Measurements from ENCODE around the gene SPRR5.

Gene SPRR5

DNA sequence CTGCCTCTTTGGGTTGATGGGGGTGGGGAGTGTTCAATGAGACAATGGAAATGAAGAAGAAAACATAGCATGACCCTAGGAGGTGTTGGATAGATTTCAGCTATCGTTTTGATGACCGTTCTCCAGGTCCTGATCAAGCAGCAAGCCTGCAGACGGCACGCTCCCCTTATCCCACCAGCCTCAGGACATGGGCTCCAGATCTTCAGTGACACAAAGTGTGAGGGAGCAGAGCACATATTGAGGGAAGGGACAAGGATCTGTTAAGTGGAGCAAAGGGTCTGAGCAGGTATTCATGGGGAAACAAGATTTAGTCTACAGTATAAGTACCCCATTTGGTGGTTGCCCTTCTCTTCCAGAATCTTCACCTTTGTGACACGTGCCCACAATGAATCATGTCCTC, 4.7 kb downstream of the SPRR5 start:
- FAIRE-seq, result no peak

DNA sequence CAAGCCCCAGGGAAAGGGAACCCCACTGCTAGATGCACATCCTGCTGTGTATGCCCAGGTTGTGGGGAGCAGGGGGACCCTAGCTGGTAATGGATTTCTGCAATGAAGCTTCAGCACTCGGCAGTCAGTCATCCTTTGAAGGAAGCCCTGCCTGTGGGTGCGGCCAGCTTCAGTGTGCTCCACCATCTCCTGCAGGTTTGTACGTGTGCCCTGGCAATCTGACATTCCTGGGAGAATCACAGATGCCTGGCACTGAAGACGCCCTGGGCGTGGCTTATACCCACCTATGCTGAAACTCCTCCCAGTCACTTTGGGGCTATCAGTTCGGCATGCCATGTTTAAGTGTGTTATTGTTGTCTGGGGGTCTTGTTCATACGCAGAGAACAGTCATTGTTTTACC, 6.8 kb downstream of the SPRR5 start:
- no peak for FAIRE-seq

DNA sequence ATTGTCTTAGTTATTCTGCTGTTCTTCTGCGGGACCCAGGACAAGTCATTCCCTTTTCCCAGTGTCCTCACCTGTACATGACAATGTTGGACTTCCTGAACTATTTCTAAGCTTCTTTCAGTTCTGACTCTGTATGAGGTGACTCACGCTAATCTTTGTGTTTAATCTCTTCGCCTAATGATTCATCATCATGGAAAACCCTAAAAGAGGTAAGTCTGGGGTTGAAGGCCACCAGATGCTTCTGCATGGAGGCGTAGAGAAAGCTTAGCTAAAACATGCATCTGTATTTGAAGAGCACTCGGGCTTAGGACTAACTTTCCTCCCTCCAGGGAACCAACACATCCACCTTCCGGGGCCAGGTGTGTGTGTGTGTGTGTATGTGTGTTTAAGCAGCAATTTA, 7.4 kb downstream of the SPRR5 start:
- no peak for FAIRE-seq

DNA sequence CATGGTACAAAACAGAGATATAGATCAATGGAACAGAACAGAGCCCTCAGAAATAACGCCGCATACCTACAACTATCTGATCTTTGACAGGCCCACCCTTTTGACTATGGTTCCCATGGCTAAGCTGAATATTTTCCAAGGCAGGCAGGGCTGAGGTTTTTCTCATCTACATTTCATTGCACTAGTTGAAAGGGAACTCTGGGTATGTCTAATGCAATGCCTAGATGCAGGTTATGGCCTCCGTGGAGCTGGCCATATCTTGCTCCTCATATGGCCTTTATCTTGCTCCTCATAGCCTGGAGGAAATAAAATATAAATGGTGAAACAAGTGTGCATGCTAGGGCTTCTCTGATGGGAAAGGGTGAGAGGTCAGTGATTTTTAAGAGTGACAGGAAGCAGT, 10.6 kb downstream of the SPRR5 start:
- no peak for FAIRE-seq

GRCh38 chr1:152959273-152959672, 12.3 kb downstream of the SPRR5 start:
- no peak for FAIRE-seq

- FAIRE-seq, result no peak
Measured at GRCh38 chr1:152959801-152960451, 12.9 kb downstream of the SPRR5 start.

GRCh38 chr1:152960452-152961044, 13.5 kb downstream of the SPRR5 start:
- no peak for FAIRE-seq

- no peak for FAIRE-seq
Measured at GRCh38 chr1:152961226-152961891, 14.4 kb downstream of the SPRR5 start.

GRCh38 chr1:152962876-152963415, 15.9 kb downstream of the SPRR5 start:
- FAIRE-seq, result no peak

DNA sequence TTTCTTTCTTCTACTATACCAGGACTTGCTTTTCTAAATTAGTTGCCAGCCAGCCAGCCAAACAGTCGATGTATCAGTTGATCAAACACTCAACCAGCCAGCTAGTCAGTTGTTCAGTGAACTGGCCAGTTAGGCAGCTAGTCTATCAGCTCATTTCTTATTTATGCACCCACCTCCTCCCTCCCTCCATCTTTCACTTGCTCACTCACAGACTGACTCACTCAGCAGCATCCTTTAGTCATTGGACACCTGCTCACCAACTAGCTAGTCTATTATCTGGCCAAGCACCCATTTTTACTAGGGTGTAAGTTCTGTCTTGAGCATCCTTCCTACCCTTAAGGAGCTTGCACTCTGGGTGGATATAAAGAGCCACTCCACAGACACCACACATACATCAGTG, 17.5 kb downstream of the SPRR5 start:
- no peak for FAIRE-seq

DNA sequence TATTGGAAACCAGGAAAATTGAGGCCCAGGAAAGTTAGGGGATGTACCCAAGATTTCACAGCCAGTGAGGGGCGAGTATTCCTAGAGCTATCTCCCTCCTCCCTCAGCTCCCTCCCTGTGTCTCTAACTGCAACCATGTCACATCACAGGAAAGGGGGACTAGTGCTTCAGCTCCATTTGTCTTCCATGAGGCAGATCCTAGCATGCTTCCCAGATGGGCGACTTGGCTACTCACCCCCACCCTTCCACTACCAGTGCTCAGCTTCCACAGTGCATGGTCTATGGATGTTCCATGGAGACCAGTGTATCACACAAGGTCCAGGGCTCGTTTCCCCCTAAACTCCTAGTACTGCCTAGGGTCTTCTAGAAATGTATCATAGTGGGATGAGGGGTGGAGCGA, 18.8 kb downstream of the SPRR5 start:
- FAIRE-seq, result no peak

GRCh38 chr1:152967201-152967600, 20.2 kb downstream of the SPRR5 start:
- no peak for FAIRE-seq

DNA sequence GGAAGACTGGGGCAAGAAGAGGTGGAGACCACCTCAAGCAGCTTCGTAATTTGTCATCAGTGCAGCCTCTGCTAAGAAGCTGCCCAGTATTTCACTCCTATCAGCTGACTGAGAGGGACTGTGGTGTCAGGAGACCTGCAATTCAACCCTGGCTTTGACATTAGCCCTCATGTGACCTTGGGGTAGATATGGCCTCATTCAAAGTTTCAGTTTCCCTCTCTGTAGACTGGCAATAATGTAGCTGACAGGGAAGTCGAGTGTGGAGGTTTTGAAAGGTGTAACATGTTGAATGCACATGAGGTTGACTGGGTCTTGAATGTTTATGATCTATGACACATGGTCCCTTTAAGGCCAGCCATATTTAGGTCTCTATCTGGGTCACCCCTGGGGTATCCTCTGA, 21.2 kb downstream of the SPRR5 start:
- no peak for FAIRE-seq

- no peak for FAIRE-seq
Measured at GRCh38 chr1:152969036-152969435, 22.0 kb downstream of the SPRR5 start.

DNA sequence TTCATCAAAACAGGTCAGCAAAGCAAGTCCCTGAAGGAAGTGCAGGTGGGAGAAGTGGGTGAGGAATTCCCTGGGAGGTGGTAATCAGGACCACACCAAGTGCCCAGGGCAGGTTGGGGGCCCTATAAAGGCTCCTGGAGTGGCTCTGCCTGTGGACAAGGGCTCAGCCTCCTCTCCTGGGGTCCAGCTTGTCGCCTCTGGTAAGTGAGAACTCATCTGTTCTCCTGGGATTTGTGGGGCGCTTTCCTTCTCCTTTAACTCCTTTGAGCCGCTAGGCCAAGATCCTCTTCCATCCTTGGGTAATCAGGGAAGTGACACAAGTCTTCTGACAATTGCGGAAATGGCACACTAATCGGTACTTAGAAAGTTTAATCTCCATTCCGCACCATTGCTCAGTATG, 23.5 kb downstream of the SPRR5 start, which contains the start of gene SPRR4:
Gene SPRR4 (plus strand): TSS at position 154 of the 400 bp plus-strand sequence. CDS start 1,243 bp downstream, outside the sequence.
- FAIRE-seq, result no peak

- FAIRE-seq, result no peak
Measured at GRCh38 chr1:152972196-152972886, 25.3 kb downstream of the SPRR5 start.

- no peak for FAIRE-seq
Measured at GRCh38 chr1:152976688-152977087, 29.7 kb downstream of the SPRR5 start.

- no peak for FAIRE-seq
Measured at GRCh38 chr1:152977614-152978013, 30.6 kb downstream of the SPRR5 start.

DNA sequence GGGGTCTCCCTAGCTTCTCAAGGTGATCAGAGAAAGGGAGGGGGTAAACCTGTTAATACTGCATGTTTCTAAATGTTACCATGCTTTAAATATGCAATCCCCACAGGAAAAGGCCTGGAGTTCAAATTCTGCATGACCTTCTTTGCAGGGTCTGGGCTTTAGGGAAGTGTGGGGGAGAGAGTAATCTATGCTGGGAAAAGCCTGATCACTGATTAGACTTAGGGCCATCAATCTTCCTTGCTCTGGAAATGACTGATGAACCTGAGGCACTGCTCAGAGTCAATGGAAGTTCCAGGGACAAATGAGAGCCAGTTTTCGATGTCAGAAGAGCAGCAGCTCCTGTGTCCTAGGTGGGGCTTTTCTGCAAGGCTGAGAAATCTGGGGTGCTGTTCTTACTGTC, 33.7 kb downstream of the SPRR5 start:
- no peak for FAIRE-seq

DNA sequence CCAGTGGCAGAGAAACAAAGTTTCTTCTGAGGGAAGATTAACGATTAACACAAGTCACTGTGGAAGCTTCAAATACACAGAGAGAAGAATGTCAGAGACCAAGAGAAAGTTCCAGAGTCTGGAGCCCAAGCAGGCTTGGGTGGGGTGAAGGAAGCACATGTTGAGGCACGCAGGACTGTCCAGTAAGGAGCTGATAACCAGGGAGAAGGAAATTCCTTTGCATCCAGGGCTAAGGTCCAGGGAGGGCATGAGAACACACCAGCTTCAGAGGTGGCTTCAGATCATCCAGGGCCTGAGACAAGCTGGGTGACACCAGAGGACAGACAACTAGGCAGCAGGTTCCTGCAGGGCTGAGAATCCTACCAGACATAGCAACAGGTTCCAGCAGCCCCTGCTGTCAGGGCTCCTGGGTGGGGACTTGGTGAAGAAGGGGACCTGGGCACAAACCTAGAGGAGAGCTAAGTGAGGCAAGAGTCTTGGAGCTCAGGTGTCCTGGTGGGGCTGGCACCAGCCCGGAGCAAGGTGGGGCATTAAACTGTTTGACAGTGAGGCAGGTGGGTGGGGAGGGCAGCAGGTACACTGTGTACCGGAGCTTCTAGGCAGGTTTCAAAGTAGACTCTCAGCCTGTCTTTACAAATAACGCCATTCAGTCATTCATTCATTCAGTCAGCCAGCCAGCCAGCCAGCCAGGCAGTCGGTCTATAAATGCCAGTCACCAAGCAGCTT, 34.3 kb downstream of the SPRR5 start:
- FAIRE-seq, result no peak

- FAIRE-seq, result no peak
Measured at GRCh38 chr1:152982076-152982475, 35.1 kb downstream of the SPRR5 start.

- FAIRE-seq, result no peak
Measured at GRCh38 chr1:152983234-152983633, 36.2 kb downstream of the SPRR5 start.

DNA sequence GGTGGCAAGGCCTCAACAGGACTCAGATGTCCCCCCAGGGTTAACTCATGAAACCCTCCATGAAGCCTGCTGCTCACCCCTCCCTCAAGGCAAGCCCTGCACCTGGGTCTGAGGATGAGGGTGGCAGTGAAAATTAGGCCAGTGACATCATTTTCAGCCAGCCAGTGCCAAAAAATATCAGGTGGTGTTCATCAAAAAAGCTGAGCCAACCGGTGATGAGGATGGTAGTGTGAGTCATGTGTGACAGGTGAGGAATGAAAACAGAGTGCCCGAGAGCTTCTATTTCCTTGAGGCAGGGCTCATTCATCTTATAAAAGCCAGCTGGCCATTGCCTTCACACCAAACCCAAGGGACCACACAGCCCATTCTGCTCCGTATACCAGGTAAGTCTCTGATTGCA, 36.7 kb downstream of the SPRR5 start, which contains the start of gene SPRR1A:
Gene SPRR1A (plus strand): TSS at position 339 of the 400 bp plus-strand sequence. CDS start 1,150 bp downstream, outside the sequence.
- no peak for FAIRE-seq

Data from G401.6 (cell line).